Brain microvascular endothelial cell (primary cell): ENCODE results near the gene ALOX12.
"Not testable (repeated sequence)": the region's sequence is repeated elsewhere in the genome, so short reads cannot be mapped to it uniquely, and the experiment has no call there.

Experiments used
- DNase-seq: peaks from one replicate; pipeline ENCODE4 v3.0.0-alpha.2; 2020
- H3K27ac ChIP-seq: fragments of 250-450 bp; sonication (Bioruptor Pico); 2 replicates; pipeline ENCODE4 v1.5.1; 2020; ENCODE audit warnings: mild to moderate bottlenecking, moderate library complexity
- H3K27me3 ChIP-seq: fragments of 250-450 bp; sonication (Bioruptor Pico); replicated peaks from 2 replicates; pipeline ENCODE4 v1.5.1; 2020; ENCODE audit warnings: mild to moderate bottlenecking
- H3K36me3 ChIP-seq: fragments of 250-450 bp; sonication (Bioruptor Pico); replicated peaks from 2 replicates; pipeline ENCODE4 v1.5.1; 2020; ENCODE audit warnings: mild to moderate bottlenecking
- H3K4me3 ChIP-seq: 2 replicates; pipeline ENCODE4 v1.5.1; 2011; ENCODE audit warnings: low read depth, mild to moderate bottlenecking, control low read depth, low read length, moderate library complexity
- CTCF ChIP-seq: IDR thresholded peaks from 2 replicates; pipeline ENCODE4 v1.5.1; 2011; ENCODE audit warnings: low read depth, mild to moderate bottlenecking, moderate library complexity, low read length, control low read depth, inconsistent platforms; ENCODE audit errors: missing control alignments
- in situ Hi-C: cut with HindIII; loops from 2 replicates; pipeline ENCODE4 v1.10.0; 2017; ENCODE audit warnings: low sequenced_read_pairs, low pct_ligation_motif_present

ALOX12 gene

GRCh38 chr17:7043497-7044198 lies 47.8 kb downstream of the ALOX12 start, which contains the start of gene SLC16A11:
Gene SLC16A11, minus strand, starts transcription at chr17:7044092. Its CDS starts 579 bp downstream, at chr17:7043513.
- in situ Hi-C loops, result no loop called here
- DNase-seq, result no peak
- no peak within 1 kb of the TSS for H3K27ac ChIP-seq
- TF ChIP-seq CTCF, result no peak
- no peaks in the 10 kb centered on the region for H3K36me3 ChIP-seq
- H3K4me3 ChIP-seq, result peak within 1 kb of the TSS; percentile 39
- H3K27me3 ChIP-seq, result peaks cover 29% of the 10 kb centered on the region

GRCh38 chr17:7045492-7046126 lies 49.8 kb downstream of the ALOX12 start:
- no peak overlapping the region for H3K27ac ChIP-seq
- peaks cover 29% of the 10 kb centered on the region for H3K27me3 ChIP-seq
- DNase-seq, result peak; percentile 60
- no peak overlapping the region for H3K4me3 ChIP-seq
- peak; percentile 65 for TF ChIP-seq CTCF
- H3K36me3 ChIP-seq, result no peaks in the 10 kb centered on the region
- in situ Hi-C loops, result no loop called here

GRCh38 chr17:7046127-7046724 lies 50.4 kb downstream of the ALOX12 start:
- no peak for TF ChIP-seq CTCF
- H3K27me3 ChIP-seq, result peaks cover 29% of the 10 kb centered on the region
- no peak overlapping the region for H3K27ac ChIP-seq
- H3K4me3 ChIP-seq, result no peak overlapping the region
- in situ Hi-C loops, result no loop called here
- DNase-seq, result no peak
- no peaks in the 10 kb centered on the region for H3K36me3 ChIP-seq

GRCh38 chr17:7046725-7047397 lies 51.0 kb downstream of the ALOX12 start:
- DNase-seq, in situ Hi-C loops, H3K36me3 ChIP-seq, H3K27ac ChIP-seq: not testable (repeated sequence)
- Histone ChIP-seq H3K27me3 (peaks cover 29% of the 10 kb centered on the region), H3K4me3 (peak overlapping the region; percentile 3)

GRCh38 chr17:7047566-7047965 lies 51.7 kb downstream of the ALOX12 start:
- peaks cover 23% of the 10 kb centered on the region for H3K27me3 ChIP-seq
- no peak overlapping the region for H3K4me3 ChIP-seq
- TF ChIP-seq CTCF, result no peak
- in situ Hi-C loops, result no loop called here
- no peaks in the 10 kb centered on the region for H3K36me3 ChIP-seq
- H3K27ac ChIP-seq, result no peak overlapping the region
- no peak for DNase-seq

GRCh38 chr17:7048968-7049367 lies 53.1 kb downstream of the ALOX12 start:
- no peak for DNase-seq
- no peak overlapping the region for H3K4me3 ChIP-seq
- H3K27me3 ChIP-seq, result peaks cover 9% of the 10 kb centered on the region
- H3K27ac ChIP-seq, result no peak overlapping the region
- in situ Hi-C loops, result no loop called here
- H3K36me3 ChIP-seq, result no peaks in the 10 kb centered on the region
- TF ChIP-seq CTCF, result no peak

GRCh38 chr17:7050583-7050982 lies 54.7 kb downstream of the ALOX12 start:
- not testable (repeated sequence) for H3K4me3 ChIP-seq, DNase-seq, H3K27ac ChIP-seq, H3K36me3 ChIP-seq, H3K27me3 ChIP-seq
- in situ Hi-C loops, result loop anchor here (25.0 kb wide), 1 partner anchor 137 kb away; the partner anchor contains the start of gene ASGR1
